ENCODE data around the gene IL17RB. TPM values are rescaled to one million over a fixed set of nuclear protein-coding genes. Genes with fewer than 3 reads are reported as not detected.

IL17RB gene
- total RNA-seq, 1 experiment from 2014 or later, result 9.8 TPM

- peaks cover 26% of the 10 kb centered on the region for H3K27me3 Mint-ChIP-seq (ENCODE audit: low read depth)
- no CpG with 5 or more reads among the region's 34 CpGs for WGBS (ENCODE audit: extremely low coverage, insufficient read length, low lambda C conversion rate)
These were observed 561 bp upstream of the IL17RB start for GRCh38 chr3:53845881-53846133.

More at GRCh38 chr3:53845881-53846133, 561 bp upstream of the IL17RB start:
- no peaks in the 10 kb centered on the region for H4K20me1 ChIP-seq (ENCODE audit: control insufficient read depth, insufficient read depth, insufficient read length)
- no peak overlapping the region for H3K27ac ChIP-seq (ENCODE audit: insufficient read length, low read depth, low read length)
- Mint-ChIP-seq H3K36me3 (ENCODE audit: insufficient read depth in 1 of 3, low read depth in 3 of 3) (no peaks in the 10 kb centered on the region; a peak in 2 of 7 replicates), H3K27ac (no peak overlapping the region), H3K9me3 (no peaks in the 10 kb centered on the region; a peak in 1 of 5 replicates), H3K4me3 (peak overlapping the region; percentile 69 to 83), H3K4me1 (peaks cover 39 to 41% of the 10 kb centered on the region in 2 experiments)
- no peak overlapping the region for H2BK5ac ChIP-seq (ENCODE audit: insufficient read length, low read length)
- no peak overlapping the region for H3K18ac ChIP-seq (ENCODE audit: insufficient read length, low read depth, low read length)
- H2BK120ac ChIP-seq (ENCODE audit: low read depth, low read length, poor library complexity, severe bottlenecking), result no peak overlapping the region
- H2AK5ac ChIP-seq (ENCODE audit: insufficient read length, low read length), result no peak overlapping the region
- H4K5ac ChIP-seq (ENCODE audit: insufficient read length, low read depth, low read length), result no peak overlapping the region
- H4K8ac ChIP-seq (replicated peaks; ENCODE audit: insufficient read length, low read depth, low read length), result no peak overlapping the region
- no peak for TF ChIP-seq CTCF (conservative IDR thresholded peaks at IDR 0.05)
- no peak overlapping the region for H2BK15ac ChIP-seq (ENCODE audit: low read depth, low read length)
- no peak overlapping the region for H3K4ac ChIP-seq (ENCODE audit: low read depth, low read length)
- H3K14ac ChIP-seq (ENCODE audit: insufficient read depth, low read length), result peak overlapping the region; percentile 84
- no peaks in the 10 kb centered on the region for H3K79me1 ChIP-seq (ENCODE audit: insufficient read depth, low read depth, low read length, poor library complexity, severe bottlenecking)
- H2BK20ac ChIP-seq (ENCODE audit: low read depth, low read length, poor library complexity, severe bottlenecking), result no peak overlapping the region
- H3K27me3 ChIP-seq (ENCODE audit: insufficient read depth, low read length), result peaks cover 9% of the 10 kb centered on the region; the same call in 1 of the 2 replicates
- H3K9ac ChIP-seq (ENCODE audit: extremely low read depth, insufficient read length, low read length), result peak overlapping the region; percentile 56
- H3K79me2 ChIP-seq (ENCODE audit: insufficient read depth, low read length), result no peaks in the 10 kb centered on the region
- H3K9me3 ChIP-seq (ENCODE audit: control insufficient read depth, low read depth, low read length), result no peaks in the 10 kb centered on the region
- no peak overlapping the region for H3T11ph ChIP-seq (ENCODE audit: low read length)
- no peak overlapping the region for H3K56ac ChIP-seq (ENCODE audit: insufficient read length, low read depth, low read length)
- peak overlapping the region; percentile 38 for H3K4me2 ChIP-seq (ENCODE audit: insufficient read depth, insufficient read length, low read length)
- no peak for DNase-seq
- H2BK12ac ChIP-seq (ENCODE audit: insufficient read length, low read depth, low read length), result no peak overlapping the region
- peaks cover 7% of the 10 kb centered on the region; the same call in 1 of the 2 replicates for H3K4me1 ChIP-seq (ENCODE audit: insufficient read depth, low read length)
- no peak overlapping the region for H3K23ac ChIP-seq (ENCODE audit: insufficient read length, low read depth, low read length)
- no peak overlapping the region for H2AFZ ChIP-seq (ENCODE audit: low read length)
- H3K23me2 ChIP-seq (ENCODE audit: insufficient read length, low read depth, low read length, poor library complexity, severe bottlenecking), result peaks cover 4% of the 10 kb centered on the region
- H4K91ac ChIP-seq (ENCODE audit: insufficient read length, low read depth, low read length), result no peak overlapping the region

Data from H9 (cell line).